GM19043 (cell line): Measurements from ENCODE around the gene CCDC160.

Source experiments
- ATAC-seq: cut with Tn5 transposase; IDR thresholded peaks from one replicate; pipeline ENCODE4 v1.9.1; 2021; ENCODE audit warnings: low read depth; ENCODE audit not compliant: unreplicated experiment

Gene CCDC160

DNA sequence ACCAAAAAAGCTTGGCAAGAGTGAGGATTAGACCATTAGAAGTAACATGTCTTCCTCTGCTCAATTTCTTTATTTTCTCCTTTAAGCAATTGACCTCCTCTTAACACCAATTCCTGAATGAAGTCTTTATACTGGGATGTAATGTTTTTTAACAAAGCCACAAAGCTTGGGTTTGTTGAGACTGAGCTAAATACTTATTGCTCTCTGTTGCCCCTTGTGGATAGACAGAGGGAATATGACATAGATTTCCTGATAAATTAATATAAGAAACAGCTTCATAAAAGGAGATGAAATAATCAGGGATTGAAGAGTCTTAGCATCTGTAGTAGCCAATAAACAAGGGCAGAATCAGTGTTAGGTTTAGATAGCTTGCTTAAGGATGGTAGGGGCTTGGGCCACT, 57.6 kb downstream of the CCDC160 start:
- no peak for ATAC-seq
